ENCODE results near the gene ESYT2. TPM values are rescaled to one million over a fixed set of nuclear protein-coding genes. Genes with fewer than 3 reads are reported as not detected.
"Not testable (repeated sequence)": the region's sequence is repeated elsewhere in the genome, so short reads cannot be mapped to it uniquely, and the experiment has no call there.

The ESYT2 gene
- total RNA-seq, 1 donor from 2014 or later: 38.1 TPM

DNA sequence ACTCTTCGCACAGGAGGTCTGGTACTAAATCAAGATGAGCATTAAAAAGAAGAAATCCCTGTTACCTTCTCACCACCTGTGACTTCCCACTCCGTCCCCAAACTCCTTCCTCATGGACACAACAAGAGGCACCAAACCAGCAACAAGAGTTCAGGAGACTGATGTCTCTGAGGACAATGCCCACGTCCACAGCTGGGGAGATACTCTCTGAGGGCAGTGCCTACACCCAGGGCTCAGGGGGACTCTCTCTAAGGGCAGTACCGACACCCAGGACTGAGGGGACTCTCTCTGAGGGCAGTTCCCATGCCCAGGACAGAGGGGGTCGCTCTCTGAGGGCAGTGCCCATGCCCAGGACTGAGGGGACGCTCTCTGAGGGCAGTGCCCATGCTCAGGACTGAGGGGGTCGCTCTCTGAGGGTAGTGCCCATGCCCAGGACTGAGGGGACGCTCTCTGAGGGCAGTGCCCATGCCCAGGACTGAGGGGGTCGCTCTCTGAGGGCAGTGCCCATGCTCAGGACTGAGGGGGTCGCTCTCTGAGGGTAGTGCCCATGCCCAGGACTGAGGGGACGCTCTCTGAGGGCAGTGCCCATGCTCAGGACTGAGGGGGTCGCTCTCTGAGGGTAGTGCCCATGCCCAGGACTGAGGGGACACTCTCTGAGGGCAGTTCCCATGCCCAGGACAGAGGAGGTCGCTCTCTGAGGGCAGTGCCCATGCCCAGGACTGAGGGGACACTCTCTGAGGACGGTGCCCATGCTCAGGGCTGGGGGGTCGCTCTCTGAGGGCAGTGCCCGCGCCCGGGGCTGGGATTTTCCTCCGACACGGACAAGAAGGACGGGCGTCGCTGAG, 125.4 kb downstream of the ESYT2 start:
- not testable (repeated sequence) for H3K9me3 ChIP-seq (ENCODE audit: control insufficient read depth in 3 of 3, low read length in 3 of 3); H3K27ac ChIP-seq (ENCODE audit: low read depth, low read length); H3K27me3 ChIP-seq (ENCODE audit: control insufficient read depth in 3 of 3, insufficient read depth in 3 of 3, low read length in 3 of 3); H3K36me3 ChIP-seq (ENCODE audit: control insufficient read depth in 3 of 3, insufficient read depth in 3 of 3, low read length in 3 of 3)
- Histone ChIP-seq H3K9ac (ENCODE audit: low read depth in 1 of 3, low read length in 3 of 3) (peak overlapping the region; percentile 79 to 88 (median 87)), H3K4me3 (ENCODE audit: low read length in 3 of 3) (peak overlapping the region; percentile 83 to 94 (median 91)), H3K4me1 (ENCODE audit: control insufficient read depth in 3 of 3, insufficient read depth in 3 of 3, low read length in 3 of 3) (peaks cover 14 to 15% (median 15%) of the 10 kb centered on the region in 3 donors)

GRCh38 chr7:158702944-158703343, 126.4 kb downstream of the ESYT2 start:
- no peak overlapping the region for H3K9ac ChIP-seq (ENCODE audit: low read depth in 1 of 3, low read length in 3 of 3)
- H3K27ac ChIP-seq (ENCODE audit: low read depth, low read length): no peak overlapping the region
- peaks cover 14 to 15% (median 15%) of the 10 kb centered on the region in 3 donors for H3K4me1 ChIP-seq (ENCODE audit: control insufficient read depth in 3 of 3, insufficient read depth in 3 of 3, low read length in 3 of 3)
- H3K4me3 ChIP-seq (ENCODE audit: low read length in 3 of 3): no peak overlapping the region
- H3K36me3 ChIP-seq (ENCODE audit: control insufficient read depth in 3 of 3, insufficient read depth in 3 of 3, low read length in 3 of 3): peaks cover 0 to 6% (median 4%) of the 10 kb centered on the region in 3 donors
- no peaks in the 10 kb centered on the region for H3K27me3 ChIP-seq (ENCODE audit: control insufficient read depth in 3 of 3, insufficient read depth in 3 of 3, low read length in 3 of 3)
- peaks cover 0 to 3% (median 0%) of the 10 kb centered on the region in 3 donors for H3K9me3 ChIP-seq (ENCODE audit: control insufficient read depth in 3 of 3, low read length in 3 of 3)

- H3K4me3 ChIP-seq (ENCODE audit: low read length in 3 of 3): no peak overlapping the region
- H3K27ac ChIP-seq (ENCODE audit: low read depth, low read length): no peak overlapping the region
- peaks cover 0 to 6% (median 4%) of the 10 kb centered on the region in 3 donors for H3K36me3 ChIP-seq (ENCODE audit: control insufficient read depth in 3 of 3, insufficient read depth in 3 of 3, low read length in 3 of 3)
- no peaks in the 10 kb centered on the region for H3K9me3 ChIP-seq (ENCODE audit: control insufficient read depth in 3 of 3, low read length in 3 of 3)
- peaks cover 14 to 15% (median 15%) of the 10 kb centered on the region in 3 donors for H3K4me1 ChIP-seq (ENCODE audit: control insufficient read depth in 3 of 3, insufficient read depth in 3 of 3, low read length in 3 of 3)
- no peaks in the 10 kb centered on the region for H3K27me3 ChIP-seq (ENCODE audit: control insufficient read depth in 3 of 3, insufficient read depth in 3 of 3, low read length in 3 of 3)
- H3K9ac ChIP-seq (ENCODE audit: low read depth in 1 of 3, low read length in 3 of 3): no peak overlapping the region
Observed at GRCh38 chr7:158702196-158702595, 127.1 kb downstream of the ESYT2 start.

GRCh38 chr7:158700008-158700407, 129.3 kb downstream of the ESYT2 start:
- Histone ChIP-seq H3K9ac (ENCODE audit: low read depth in 1 of 3, low read length in 3 of 3) (no peak overlapping the region), H3K9me3 (ENCODE audit: control insufficient read depth in 3 of 3, low read length in 3 of 3) (no peaks in the 10 kb centered on the region), H3K4me1 (ENCODE audit: control insufficient read depth in 3 of 3, insufficient read depth in 3 of 3, low read length in 3 of 3) (peaks cover 11 to 13% (median 12%) of the 10 kb centered on the region in 3 donors), H3K4me3 (ENCODE audit: low read length in 3 of 3) (no peak overlapping the region), H3K27ac (ENCODE audit: low read depth, low read length) (no peak overlapping the region), H3K27me3 (ENCODE audit: control insufficient read depth in 3 of 3, insufficient read depth in 3 of 3, low read length in 3 of 3) (no peaks in the 10 kb centered on the region), H3K36me3 (ENCODE audit: control insufficient read depth in 3 of 3, insufficient read depth in 3 of 3, low read length in 3 of 3) (peaks cover 0 to 6% (median 4%) of the 10 kb centered on the region in 3 donors)

DNA sequence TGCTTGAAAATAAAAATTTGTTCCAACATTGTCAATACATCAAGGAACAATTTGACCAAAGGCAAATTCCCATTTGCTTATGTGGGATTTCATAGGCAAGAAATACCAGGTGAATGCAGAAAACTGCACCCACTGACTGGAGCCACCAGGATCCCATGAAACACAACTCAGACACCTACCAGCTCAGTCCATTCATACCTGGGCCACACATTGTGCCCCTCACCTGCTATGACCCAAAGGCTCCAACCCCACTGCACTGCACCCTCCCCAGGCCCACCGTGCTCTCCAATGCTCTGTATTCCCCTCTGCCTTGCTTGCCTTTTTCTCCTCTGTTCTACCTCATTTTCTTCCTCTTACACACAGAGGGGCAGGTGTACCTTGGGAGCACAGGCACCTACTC, 130.0 kb downstream of the ESYT2 start:
- no peaks in the 10 kb centered on the region for H3K27me3 ChIP-seq (ENCODE audit: control insufficient read depth in 3 of 3, insufficient read depth in 3 of 3, low read length in 3 of 3)
- H3K9ac ChIP-seq (ENCODE audit: low read depth in 1 of 3, low read length in 3 of 3): no peak overlapping the region
- peaks cover 0 to 6% (median 4%) of the 10 kb centered on the region in 3 donors for H3K36me3 ChIP-seq (ENCODE audit: control insufficient read depth in 3 of 3, insufficient read depth in 3 of 3, low read length in 3 of 3)
- no peaks in the 10 kb centered on the region for H3K9me3 ChIP-seq (ENCODE audit: control insufficient read depth in 3 of 3, low read length in 3 of 3)
- H3K4me1 ChIP-seq (ENCODE audit: control insufficient read depth in 3 of 3, insufficient read depth in 3 of 3, low read length in 3 of 3): peaks cover 11 to 12% (median 11%) of the 10 kb centered on the region in 3 donors
- no peak overlapping the region for H3K27ac ChIP-seq (ENCODE audit: low read depth, low read length)
- no peak overlapping the region for H3K4me3 ChIP-seq (ENCODE audit: low read length in 3 of 3)

DNA sequence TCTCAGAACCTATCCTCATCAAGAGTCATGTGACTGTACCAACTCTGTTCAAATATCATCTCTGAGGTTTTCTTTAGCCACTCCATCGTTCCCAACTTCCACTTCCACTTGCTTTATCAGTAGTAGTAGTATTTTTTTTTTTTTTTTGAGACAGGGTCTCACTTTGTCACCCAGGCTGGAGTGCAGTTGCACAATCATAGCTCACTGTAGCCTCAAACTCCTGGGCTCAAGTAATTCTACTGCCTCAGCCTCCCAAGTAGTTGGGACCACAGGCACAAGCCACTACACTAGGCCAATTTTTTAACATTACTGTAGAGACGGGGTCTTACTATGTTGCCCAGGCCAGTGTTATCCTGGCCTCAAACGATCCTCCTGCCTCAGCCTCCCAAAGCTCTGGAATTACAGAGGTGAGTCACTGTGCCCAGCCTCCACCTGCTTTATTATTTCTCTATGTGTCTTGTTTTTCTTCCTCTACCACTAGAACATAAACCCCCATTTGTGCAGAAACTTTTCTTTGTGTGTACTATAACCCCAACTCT, 130.6 kb downstream of the ESYT2 start:
- H3K4me3 ChIP-seq (ENCODE audit: low read length in 3 of 3): no peak overlapping the region
- peaks cover 4 to 6% (median 5%) of the 10 kb centered on the region in 3 donors for H3K4me1 ChIP-seq (ENCODE audit: control insufficient read depth in 3 of 3, insufficient read depth in 3 of 3, low read length in 3 of 3)
- no peak overlapping the region for H3K9ac ChIP-seq (ENCODE audit: low read depth in 1 of 3, low read length in 3 of 3)
- H3K36me3 ChIP-seq (ENCODE audit: control insufficient read depth in 3 of 3, insufficient read depth in 3 of 3, low read length in 3 of 3): peaks cover 0 to 6% (median 4%) of the 10 kb centered on the region in 3 donors
- H3K27ac ChIP-seq (ENCODE audit: low read depth, low read length): no peak overlapping the region
- H3K27me3 ChIP-seq (ENCODE audit: control insufficient read depth in 3 of 3, insufficient read depth in 3 of 3, low read length in 3 of 3): no peaks in the 10 kb centered on the region
- no peaks in the 10 kb centered on the region for H3K9me3 ChIP-seq (ENCODE audit: control insufficient read depth in 3 of 3, low read length in 3 of 3)

GRCh38 chr7:158697597-158697996, 131.7 kb downstream of the ESYT2 start:
- not testable (repeated sequence) for H3K27ac ChIP-seq (ENCODE audit: low read depth, low read length); H3K9me3 ChIP-seq (ENCODE audit: control insufficient read depth in 3 of 3, low read length in 3 of 3); H3K27me3 ChIP-seq (ENCODE audit: control insufficient read depth in 3 of 3, insufficient read depth in 3 of 3, low read length in 3 of 3)

GRCh38 chr7:158695726-158696452, 133.4 kb downstream of the ESYT2 start:
- Histone ChIP-seq H3K36me3 (ENCODE audit: control insufficient read depth in 3 of 3, insufficient read depth in 3 of 3, low read length in 3 of 3) (peaks cover 0 to 4% (median 2%) of the 10 kb centered on the region in 3 donors), H3K4me1 (ENCODE audit: control insufficient read depth in 3 of 3, insufficient read depth in 3 of 3, low read length in 3 of 3) (peaks cover 0 to 3% (median 3%) of the 10 kb centered on the region in 3 donors), H3K9ac (ENCODE audit: low read depth in 1 of 3, low read length in 3 of 3) (peak overlapping the region in 1 of 3 donors; percentile 47), H3K4me3 (ENCODE audit: low read length in 3 of 3) (peak overlapping the region in 2 of 3 donors; percentile 24 to 29), H3K27ac (ENCODE audit: low read depth, low read length) (no peak overlapping the region), H3K27me3 (ENCODE audit: control insufficient read depth in 3 of 3, insufficient read depth in 3 of 3, low read length in 3 of 3) (no peaks in the 10 kb centered on the region), H3K9me3 (ENCODE audit: control insufficient read depth in 3 of 3, low read length in 3 of 3) (no peaks in the 10 kb centered on the region)

More at GRCh38 chr7:158697597-158697996, 131.7 kb downstream of the ESYT2 start:
- not testable (repeated sequence) for H3K4me3 ChIP-seq (ENCODE audit: low read length in 3 of 3); H3K4me1 ChIP-seq (ENCODE audit: control insufficient read depth in 3 of 3, insufficient read depth in 3 of 3, low read length in 3 of 3); H3K36me3 ChIP-seq (ENCODE audit: control insufficient read depth in 3 of 3, insufficient read depth in 3 of 3, low read length in 3 of 3); H3K9ac ChIP-seq (ENCODE audit: low read depth in 1 of 3, low read length in 3 of 3)

GRCh38 chr7:158695056-158695455, 134.3 kb downstream of the ESYT2 start:
- Histone ChIP-seq H3K9ac (ENCODE audit: low read depth in 1 of 3, low read length in 3 of 3) (no peak overlapping the region), H3K36me3 (ENCODE audit: control insufficient read depth in 3 of 3, insufficient read depth in 3 of 3, low read length in 3 of 3) (peaks cover 0 to 3% (median 0%) of the 10 kb centered on the region in 3 donors), H3K27me3 (ENCODE audit: control insufficient read depth in 3 of 3, insufficient read depth in 3 of 3, low read length in 3 of 3) (no peaks in the 10 kb centered on the region), H3K27ac (ENCODE audit: low read depth, low read length) (no peak overlapping the region), H3K4me1 (ENCODE audit: control insufficient read depth in 3 of 3, insufficient read depth in 3 of 3, low read length in 3 of 3) (peaks cover 0 to 3% (median 3%) of the 10 kb centered on the region in 3 donors), H3K9me3 (ENCODE audit: control insufficient read depth in 3 of 3, low read length in 3 of 3) (no peaks in the 10 kb centered on the region), H3K4me3 (ENCODE audit: low read length in 3 of 3) (no peak overlapping the region)
